H1 (cell line): Measurements from ENCODE around the gene COX5A. TPM values are rescaled to one million over a fixed set of nuclear protein-coding genes. Genes with fewer than 3 reads are reported as not detected.
A peak's percentile ranks its signal among the peaks of the same experiment; 100 is the strongest.

Source experiments
- CTCF ChIA-PET: fragments of 300-600 bp; sonication (Branson Sonifier 250); formaldehyde crosslinking; loops from one replicate; lab custom pipeline; 2021; ENCODE audit not compliant: partially characterized antibody; lab: Charles Lee
- POLR2A ChIA-PET: fragments of 300-600 bp; sonication (Branson Sonifier 250); formaldehyde crosslinking; loops from one replicate; lab custom pipeline; 2021; ENCODE audit warnings: inconsistent platforms; ENCODE audit not compliant: partially characterized antibody; lab: Charles Lee
- DNase-seq, 2 experiments: peaks; one replicate each; pipeline versions ENCODE4 v3.0.0 to v3.0.0-alpha.2; 2010 to 2022; ENCODE audit warnings: low spot score in 2 of 2, low read depth in 1 of 2, mixed read lengths in 1 of 2
- FAIRE-seq: peaks from 2 replicates; lab custom pipeline; 2011; peaks lifted over from hg19 to GRCh38; lab: Jason Lieb, UNC
- H2AFZ ChIP-seq: 2 replicates; pipeline ENCODE4 v1.8.1; 2012; ENCODE audit warnings: low read length, inconsistent platforms
- H2AK5ac ChIP-seq: 2 replicates; pipeline ENCODE4 v1.6.1; 2013; ENCODE audit warnings: low read depth, low read length
- H2BK120ac ChIP-seq: replicated peaks from 2 replicates; pipeline ENCODE3; 2013; ENCODE audit warnings: low read depth, low read length, inconsistent platforms
- H2BK12ac ChIP-seq: 2 replicates; pipeline ENCODE4 v1.6.1; 2013; ENCODE audit warnings: low read depth, low read length
- H2BK15ac ChIP-seq: 2 replicates; pipeline ENCODE4 v1.6.1; 2013; ENCODE audit warnings: low read length
- H2BK20ac ChIP-seq: 2 replicates; pipeline ENCODE4 v1.6.1; 2013; ENCODE audit warnings: low read length
- H2BK5ac ChIP-seq: 2 replicates; pipeline ENCODE4 v1.6.1; 2013; ENCODE audit warnings: low read depth, low read length
- H3K14ac ChIP-seq: 2 replicates; pipeline ENCODE4 v1.6.1; 2013; ENCODE audit warnings: inconsistent platforms; ENCODE audit not compliant: insufficient read length
- H3K18ac ChIP-seq: 2 replicates; pipeline ENCODE4 v1.6.1; 2013; ENCODE audit warnings: low read length; ENCODE audit errors: extremely low read depth
- H3K23ac ChIP-seq: 2 replicates; pipeline ENCODE4 v1.6.1; 2013; ENCODE audit warnings: inconsistent platforms; ENCODE audit not compliant: insufficient read length
- H3K23me2 ChIP-seq: 2 replicates; pipeline ENCODE4 v1.6.1; 2013; ENCODE audit warnings: low read depth, low read length
- H3K27ac ChIP-seq: 2 replicates; pipeline ENCODE4 v1.6.1; 2011; ENCODE audit warnings: low read depth, low read length, inconsistent platforms
- H3K27me3 ChIP-seq, 4 experiments: replicated peaks in 1 of 4; 1 replicate in 1 of 4; 2 replicates in 3 of 4; pipeline versions ENCODE4 v1.6.1 to v1.8.1; 2011 to 2013; ENCODE audit warnings: low read length in 3 of 4, mild to moderate bottlenecking in 3 of 4, inconsistent platforms in 2 of 4, mixed read lengths in 2 of 4, moderate library complexity in 1 of 4; ENCODE audit not compliant: control insufficient read depth in 3 of 4, insufficient read depth in 3 of 4; ENCODE audit errors: extremely low read depth in 1 of 4
- H3K36me3 ChIP-seq, 4 experiments: 2 replicates each; pipeline versions ENCODE4 v1.6.1 to v1.8.1; 2011 to 2013; ENCODE audit warnings: mild to moderate bottlenecking in 4 of 4, low read length in 3 of 4, moderate library complexity in 2 of 4, control low read depth in 1 of 4, inconsistent platforms in 1 of 4; ENCODE audit not compliant: insufficient read depth in 4 of 4, control insufficient read depth in 2 of 4
- H3K4ac ChIP-seq: replicated peaks from 2 replicates; pipeline ENCODE3; 2013; ENCODE audit warnings: low read length, low read depth, mixed read lengths, inconsistent platforms; ENCODE audit not compliant: insufficient read length
- H3K4me1 ChIP-seq, 4 experiments: replicated peaks in 1 of 4; 1 replicate in 1 of 4; 2 replicates in 3 of 4; pipeline versions ENCODE4 v1.6.1 to v1.8.1; 2011 to 2013; ENCODE audit warnings: low read length in 3 of 4, inconsistent platforms in 2 of 4, mixed read lengths in 1 of 4; ENCODE audit not compliant: insufficient read depth in 4 of 4, control insufficient read depth in 3 of 4
- H3K4me2 ChIP-seq, 2 experiments: 2 replicates each; pipeline versions ENCODE4 v1.6.1 to v1.8.1; 2011 to 2013; ENCODE audit warnings: low read depth in 2 of 2, low read length in 2 of 2, control low read depth in 1 of 2, inconsistent platforms in 1 of 2, mild to moderate bottlenecking in 1 of 2; ENCODE audit not compliant: insufficient read depth in 1 of 2
- H3K4me3 ChIP-seq, 4 experiments: fragments of 200-600, 300-600 bp in 1 of 4; sonication (generic), shearing (Covaris generic), sonication (Bioruptor Twin) in 1 of 4; 2 replicates each; pipeline versions ENCODE4 v1.5.1 to v1.8.1; 2011 to 2016; ENCODE audit warnings: low read length in 4 of 4, low read depth in 3 of 4, control low read depth in 2 of 4, inconsistent platforms in 2 of 4, mild to moderate bottlenecking in 2 of 4, mixed read lengths in 1 of 4, moderate library complexity in 1 of 4; ENCODE audit not compliant: insufficient read depth in 2 of 4; ENCODE audit errors: extremely low read depth in 1 of 4
- H3K56ac ChIP-seq: replicated peaks from 2 replicates; pipeline ENCODE3; 2013; ENCODE audit warnings: low read depth, mild to moderate bottlenecking, mixed read lengths, low read length, inconsistent platforms; ENCODE audit not compliant: insufficient read length
- H3K79me1 ChIP-seq: 2 replicates; pipeline ENCODE4 v1.6.1; 2013; ENCODE audit warnings: low read depth, low read length, control low read depth
- H3K79me2 ChIP-seq, 2 experiments: 2 replicates each; pipeline versions ENCODE4 v1.6.1 to v1.8.1; 2012 to 2013; ENCODE audit warnings: low read length in 2 of 2, mild to moderate bottlenecking in 2 of 2, inconsistent platforms in 1 of 2; ENCODE audit not compliant: insufficient read depth in 2 of 2, control insufficient read depth in 1 of 2
- H3K9ac ChIP-seq, 4 experiments: replicated peaks in 1 of 4; 1 replicate in 1 of 4; 2 replicates in 3 of 4; pipeline versions ENCODE4 v1.6.1 to v1.8.1; 2011 to 2013; ENCODE audit warnings: low read depth in 3 of 4, low read length in 3 of 4, control low read depth in 2 of 4, mild to moderate bottlenecking in 2 of 4, moderate library complexity in 2 of 4, inconsistent platforms in 1 of 4; ENCODE audit errors: extremely low read depth in 1 of 4
- H3K9me3 ChIP-seq, 2 experiments: 2 replicates each; pipeline versions ENCODE4 v1.6.1 to v1.8.1; 2012 to 2013; ENCODE audit warnings: mild to moderate bottlenecking in 2 of 2, moderate library complexity in 2 of 2, control low read depth in 1 of 2, inconsistent platforms in 1 of 2, low read depth in 1 of 2, low read length in 1 of 2, mixed read lengths in 1 of 2; ENCODE audit not compliant: insufficient read depth in 2 of 2
- H4K20me1 ChIP-seq, 2 experiments: replicated peaks in 1 of 2; 2 replicates each; pipeline versions ENCODE3 to v1.8.1; 2011 to 2013; ENCODE audit warnings: inconsistent platforms in 2 of 2, low read length in 2 of 2, mild to moderate bottlenecking in 1 of 2; ENCODE audit not compliant: insufficient read depth in 2 of 2, control insufficient read depth in 1 of 2
- H4K5ac ChIP-seq: 2 replicates; pipeline ENCODE4 v1.6.1; 2013; ENCODE audit warnings: low read length, low read depth, mixed read lengths, inconsistent platforms; ENCODE audit not compliant: insufficient read length
- H4K8ac ChIP-seq: 2 replicates; pipeline ENCODE4 v1.8.0; 2013; ENCODE audit warnings: mild to moderate bottlenecking, moderate library complexity, low read length, inconsistent platforms; ENCODE audit not compliant: insufficient read depth; ENCODE audit errors: extremely low read depth
- H4K91ac ChIP-seq: replicated peaks from 2 replicates; pipeline ENCODE3; 2013; ENCODE audit warnings: low read length, mixed read lengths, inconsistent platforms; ENCODE audit not compliant: insufficient read length
- SAP30 ChIP-seq: fragments of 300-600 bp; sonication (generic); IDR thresholded peaks from 2 replicates; pipeline ENCODE4 v1.7.1; 2012; ENCODE audit warnings: low read length, moderate library complexity, mild to moderate bottlenecking, inconsistent platforms; ENCODE audit not compliant: insufficient read depth, insufficient replicate concordance
- TAF1 ChIP-seq: IDR thresholded peaks from 2 replicates; pipeline ENCODE4 v1.6.1; 2011; ENCODE audit warnings: mild to moderate bottlenecking, low read depth, low read length
- WGBS, 2 experiments: shearing (Covaris generic) in 1 of 2; methylation state at CpG; one replicate each; pipeline versions ENCODE4 v1.1.6 to v1.1.7; 2013 to 2015; ENCODE audit warnings: low lambda C conversion rate in 2 of 2, mixed read lengths in 2 of 2, inconsistent platforms in 1 of 2, low coverage in 1 of 2, missing lambda C conversion rate in 1 of 2; ENCODE audit not compliant: insufficient replicate concordance in 2 of 2, insufficient coverage in 1 of 2, insufficient read length in 1 of 2; ENCODE audit errors: extremely low coverage in 1 of 2, missing lambda C conversion rate in 1 of 2; 5-methylcytosine and 5-hydroxymethylcytosine counted together
- polyA plus RNA-seq, 7 experiments: library from polyadenylated mRNA; depleted of rRNA in 3 of 7; stranded (reverse) in 5 of 7; unstranded in 2 of 7; fragments of >200 nt in 5 of 7; fragments of 200-250 nt in 2 of 7; gene quantifications; 1 replicate in 5 of 7; 2 replicates in 1 of 7; 4 replicates in 1 of 7; pipeline versions ENCODE4 v1.2.1 to v1.2.3, GENCODE V29; 2011 to 2013; ENCODE audit warnings: missing spikeins in 2 of 7, mixed read lengths in 2 of 7
- total RNA-seq: library from RNA; stranded (reverse); fragmentation: NEBNext Ultra II Directional; extraction: Animal tissue kit (Norgen Biotek cat#: 25700); gene quantifications from 2 replicates; pipeline ENCODE4 v1.2.1, GENCODE V29; 2021
- TF ChIP-seq, protein P1 (sequence below), 3 experiments: IDR thresholded peaks; 1 replicate in 2 of 3; 2 replicates in 1 of 3; pipeline versions ENCODE4 v1.5.1 to v1.6.1; 2011; ENCODE audit warnings: low read length in 3 of 3, mild to moderate bottlenecking in 3 of 3, inconsistent platforms in 2 of 3, low read depth in 1 of 3, moderate library complexity in 1 of 3; ENCODE audit not compliant: insufficient read depth in 1 of 3; ENCODE audit errors: control extremely low read depth in 1 of 3

COX5A gene
- total and polyA plus RNA-seq, 2 of the 8 experiments (the other 6 are each of a cell fraction or from before 2014, with no cell fraction given): 270 to 367 TPM

GRCh38 chr15:74872702-74873035 lies 65.2 kb downstream of the COX5A start:
- Histone ChIP-seq H3K4ac (no peak overlapping the region), H4K5ac (no peak overlapping the region), H3K4me2 (peak overlapping the region; percentile 78 to 98), H3K36me3 (no peaks in the 10 kb centered on the region), H2BK120ac (no peak overlapping the region), H3K56ac (no peak overlapping the region), H2BK12ac (no peak overlapping the region), H3K27me3 (no peaks in the 10 kb centered on the region), H3K18ac (no peak overlapping the region), H2AFZ (no peak overlapping the region), H4K20me1 (peaks cover 0 to 5% of the 10 kb centered on the region in 2 experiments), H3K79me1 (peaks cover 2% of the 10 kb centered on the region; the same call in 1 of the 2 replicates), H3K9ac (peak overlapping the region in 2 of 4 experiments; percentile 65 to 92; a peak in 5 of 7 replicates), H3K23ac (no peak overlapping the region), H3K27ac (no peak overlapping the region), H4K91ac (no peak overlapping the region), H2AK5ac (no peak overlapping the region), H3K23me2 (peaks cover 5% of the 10 kb centered on the region; the same call in 1 of the 2 replicates), H2BK5ac (peak overlapping the region; percentile 93; the same call in 1 of the 2 replicates), H2BK15ac (no peak overlapping the region), H2BK20ac (no peak overlapping the region), H4K8ac (no peak overlapping the region), H3K79me2 (peaks cover 0 to 43% of the 10 kb centered on the region in 2 experiments; a peak in 2 of 4 replicates), H3K14ac (no peak overlapping the region)
- FAIRE-seq (no peak), DNase-seq (no peak)
- POLR2A ChIA-PET: interaction anchor here (1.3 to 1.6 kb wide), 2 partner anchors 17 to 25 kb away, joined by 4 to 12 read pairs; partner anchors contain the start of gene MPI
- WGBS, 2 experiments: 1% methylated on average over 11 of the region's 11 CpGs; no CpG with 5 or more reads in 1 of the 2 experiments
- CTCF ChIA-PET: interaction anchor here (1.6 kb wide), 1 partner anchor 11 kb away, joined by 5 read pairs; no protein-coding TSS in a partner anchor
- TF ChIP-seq, protein P1, sequence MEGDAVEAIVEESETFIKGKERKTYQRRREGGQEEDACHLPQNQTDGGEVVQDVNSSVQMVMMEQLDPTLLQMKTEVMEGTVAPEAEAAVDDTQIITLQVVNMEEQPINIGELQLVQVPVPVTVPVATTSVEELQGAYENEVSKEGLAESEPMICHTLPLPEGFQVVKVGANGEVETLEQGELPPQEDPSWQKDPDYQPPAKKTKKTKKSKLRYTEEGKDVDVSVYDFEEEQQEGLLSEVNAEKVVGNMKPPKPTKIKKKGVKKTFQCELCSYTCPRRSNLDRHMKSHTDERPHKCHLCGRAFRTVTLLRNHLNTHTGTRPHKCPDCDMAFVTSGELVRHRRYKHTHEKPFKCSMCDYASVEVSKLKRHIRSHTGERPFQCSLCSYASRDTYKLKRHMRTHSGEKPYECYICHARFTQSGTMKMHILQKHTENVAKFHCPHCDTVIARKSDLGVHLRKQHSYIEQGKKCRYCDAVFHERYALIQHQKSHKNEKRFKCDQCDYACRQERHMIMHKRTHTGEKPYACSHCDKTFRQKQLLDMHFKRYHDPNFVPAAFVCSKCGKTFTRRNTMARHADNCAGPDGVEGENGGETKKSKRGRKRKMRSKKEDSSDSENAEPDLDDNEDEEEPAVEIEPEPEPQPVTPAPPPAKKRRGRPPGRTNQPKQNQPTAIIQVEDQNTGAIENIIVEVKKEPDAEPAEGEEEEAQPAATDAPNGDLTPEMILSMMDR (IDR thresholded peaks at IDR 0.05; ENCODE audit: control extremely low read depth in 1 of 3, insufficient read depth in 1 of 3, low read depth in 1 of 3, low read length in 3 of 3): no peak
- TF ChIP-seq TAF1 (0 out of 2 replicates have a peak, but pooled peaks have one; percentile 12), SAP30 (peak; percentile 72)
- TF ChIP-seq, all 59 proteins: peak for 2
- Histone ChIP-seq H3K4me3 (peak overlapping the region; percentile 80 to 98 (median 93)), H3K4me1 (peaks cover 0 to 3% (median 0%) of the 10 kb centered on the region in 4 experiments; a peak in 1 of 7 replicates), H3K9me3 (no peaks in the 10 kb centered on the region)
